NT2/D1 (cell line): ENCODE data around the gene SYNC.
"Not testable (repeated sequence)": the region's sequence is repeated elsewhere in the genome, so short reads cannot be mapped to it uniquely, and the experiment has no call there.

Source experiments
- DNase-seq: peaks from one replicate; pipeline ENCODE4 v3.0.0-alpha.2; 2011; ENCODE audit warnings: low read depth, low spot score
- H3K27me3 ChIP-seq: 2 replicates; pipeline ENCODE4 v1.6.0; 2011; ENCODE audit warnings: mild to moderate bottlenecking; ENCODE audit not compliant: insufficient read length, insufficient read depth
- H3K36me3 ChIP-seq: 2 replicates; pipeline ENCODE4 v1.6.1; 2011; ENCODE audit warnings: mild to moderate bottlenecking, low read length, mixed read lengths; ENCODE audit not compliant: insufficient read depth, insufficient read length
- H3K4me1 ChIP-seq: 2 replicates; pipeline ENCODE4 v1.5.1; 2011; ENCODE audit not compliant: insufficient read depth, insufficient read length
- H3K4me3 ChIP-seq: 2 replicates; pipeline ENCODE4 v1.5.1; 2011; ENCODE audit warnings: low read depth; ENCODE audit not compliant: insufficient read length
- H3K9ac ChIP-seq: 2 replicates; pipeline ENCODE4 v1.6.0; 2011; ENCODE audit warnings: low read depth; ENCODE audit not compliant: insufficient read length
- H3K9me3 ChIP-seq: 2 replicates; pipeline ENCODE4 v1.5.1; 2011; ENCODE audit warnings: mild to moderate bottlenecking, low read length; ENCODE audit not compliant: insufficient read depth
- SUZ12 ChIP-seq: IDR thresholded peaks from 2 replicates; pipeline ENCODE4 v1.6.1; 2011; ENCODE audit not compliant: insufficient read length, insufficient read depth; ENCODE audit errors: extremely low read depth
- YY1 ChIP-seq: IDR thresholded peaks from 2 replicates; pipeline ENCODE4 v1.6.1; 2011; ENCODE audit not compliant: insufficient read length, insufficient read depth
- ZNF274 ChIP-seq: IDR thresholded peaks from 2 replicates; pipeline ENCODE4 v1.6.1; 2011; ENCODE audit warnings: mild to moderate bottlenecking, low read depth, low read length

The SYNC gene

DNA sequence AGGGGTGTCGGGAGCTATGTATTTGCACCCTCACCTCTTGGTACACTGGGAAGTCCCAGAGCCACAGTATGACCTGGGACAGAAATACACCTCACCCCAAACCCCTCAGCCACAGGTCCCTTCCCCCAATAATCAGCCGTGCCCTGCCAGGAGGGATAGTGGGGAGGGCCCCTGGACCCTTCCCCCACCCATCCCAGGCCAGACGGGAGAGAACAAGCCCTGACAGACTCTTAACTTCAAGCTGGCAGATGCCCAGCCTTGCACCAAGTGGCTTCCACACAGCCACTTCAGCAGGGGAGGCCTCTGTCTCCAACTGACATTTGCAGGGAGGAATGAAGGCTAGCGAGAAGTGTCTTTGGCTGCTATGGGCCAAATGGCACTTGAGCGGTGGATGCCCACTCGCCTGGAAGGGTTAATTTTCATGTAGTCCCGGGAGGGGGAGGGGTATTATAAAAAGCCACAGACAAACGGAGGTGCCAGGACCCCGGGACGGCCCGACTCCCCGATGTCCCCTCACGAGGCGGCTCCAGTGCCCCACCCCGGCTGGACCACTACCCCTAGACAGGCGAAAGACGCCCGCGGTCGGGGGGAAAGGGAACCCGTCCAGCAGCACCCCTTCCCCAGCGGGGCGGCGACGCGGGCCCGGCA is 495 bp downstream of the SYNC start:
- peaks cover 24% of the 10 kb centered on the region for H3K4me1 ChIP-seq
- no peaks in the 10 kb centered on the region for H3K36me3 ChIP-seq
- H3K27me3 ChIP-seq: peaks cover 19% of the 10 kb centered on the region
- peak overlapping the region; percentile 63 for H3K4me3 ChIP-seq
- TF ChIP-seq SUZ12 (no peak), ZNF274 (no peak), YY1 (no peak)
- no peak for DNase-seq
- H3K9me3 ChIP-seq: no peaks in the 10 kb centered on the region
- peak overlapping the region; percentile 62 for H3K9ac ChIP-seq

DNA sequence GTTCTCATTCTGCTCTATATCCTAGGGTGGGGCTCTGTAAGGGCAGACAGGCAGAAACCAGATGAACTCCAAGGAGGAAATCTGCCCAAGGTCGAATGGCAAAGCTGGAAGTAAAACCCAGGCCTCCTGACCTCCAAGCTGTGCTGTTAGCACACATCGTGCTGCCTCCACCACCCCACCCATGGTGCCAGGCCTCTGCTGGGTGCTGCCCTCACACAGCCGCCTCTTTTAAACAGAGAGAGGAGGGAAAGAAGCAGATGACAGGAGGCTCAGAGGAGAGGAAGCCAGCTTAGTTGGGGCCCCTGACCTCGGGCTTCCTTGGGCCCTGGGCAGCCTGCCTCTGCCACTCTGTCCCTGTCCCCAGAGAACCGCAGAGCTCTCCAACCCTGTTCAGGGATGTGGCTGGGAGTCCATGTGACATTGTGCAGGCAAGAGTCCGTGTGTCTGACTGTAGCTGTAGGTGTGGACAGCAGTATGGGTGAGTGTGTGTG is 1.1 kb downstream of the SYNC start:
- Histone ChIP-seq H3K4me1 (peaks cover 24% of the 10 kb centered on the region), H3K9me3 (no peaks in the 10 kb centered on the region), H3K4me3 (no peak overlapping the region), H3K27me3 (peaks cover 19% of the 10 kb centered on the region), H3K9ac (peak overlapping the region; percentile 62), H3K36me3 (no peaks in the 10 kb centered on the region)
- TF ChIP-seq YY1: no peak
- no peak for TF ChIP-seq ZNF274
- no peak for TF ChIP-seq SUZ12
- DNase-seq: no peak

DNA sequence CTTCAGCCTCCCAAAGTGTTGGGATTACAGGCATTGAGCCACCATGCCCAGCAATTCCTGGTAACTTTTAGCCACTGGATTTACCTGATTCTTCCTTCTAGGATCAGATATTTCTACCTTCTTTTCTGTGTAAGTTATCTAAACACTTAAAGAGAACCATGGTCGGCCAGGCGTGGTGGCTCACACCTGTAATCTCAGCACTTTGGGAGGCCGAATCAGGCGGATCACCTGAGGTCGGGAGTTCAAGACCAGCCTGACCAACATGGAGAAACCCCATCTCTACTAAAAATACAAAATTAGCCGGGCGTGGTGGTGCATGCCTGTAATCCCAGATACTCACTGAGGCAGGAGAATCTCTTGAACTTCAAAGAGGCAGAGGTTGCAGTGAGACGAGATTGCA is 5.6 kb downstream of the SYNC start:
- peaks cover 26% of the 10 kb centered on the region for H3K36me3 ChIP-seq
- not testable (repeated sequence) for DNase-seq, H3K27me3 ChIP-seq

DNA sequence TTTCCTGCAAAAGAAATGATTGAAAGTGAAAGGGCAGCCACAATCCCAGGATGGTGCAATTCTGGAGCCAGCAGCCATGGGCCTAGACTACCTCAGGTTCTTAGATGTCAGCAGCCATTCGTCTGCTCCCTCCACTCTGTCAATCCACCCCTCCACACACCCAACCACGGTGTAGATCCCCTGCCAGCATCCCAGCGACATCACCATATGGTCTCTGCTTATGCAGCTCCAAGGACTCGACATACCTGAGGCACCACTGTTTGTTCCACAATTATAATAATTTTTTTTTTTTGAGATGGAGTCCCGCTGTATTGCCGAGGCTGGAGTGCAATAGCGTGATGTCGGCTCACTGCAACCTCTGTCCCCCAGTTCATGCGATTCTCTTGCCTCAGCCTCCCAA is 6.5 kb downstream of the SYNC start:
- DNase-seq: no peak

More for the DNA sequence above, 5.6 kb downstream of the SYNC start:
- not testable (repeated sequence) for H3K9ac ChIP-seq, H3K4me3 ChIP-seq, H3K9me3 ChIP-seq
- H3K4me1 ChIP-seq: peaks cover 16% of the 10 kb centered on the region

DNA sequence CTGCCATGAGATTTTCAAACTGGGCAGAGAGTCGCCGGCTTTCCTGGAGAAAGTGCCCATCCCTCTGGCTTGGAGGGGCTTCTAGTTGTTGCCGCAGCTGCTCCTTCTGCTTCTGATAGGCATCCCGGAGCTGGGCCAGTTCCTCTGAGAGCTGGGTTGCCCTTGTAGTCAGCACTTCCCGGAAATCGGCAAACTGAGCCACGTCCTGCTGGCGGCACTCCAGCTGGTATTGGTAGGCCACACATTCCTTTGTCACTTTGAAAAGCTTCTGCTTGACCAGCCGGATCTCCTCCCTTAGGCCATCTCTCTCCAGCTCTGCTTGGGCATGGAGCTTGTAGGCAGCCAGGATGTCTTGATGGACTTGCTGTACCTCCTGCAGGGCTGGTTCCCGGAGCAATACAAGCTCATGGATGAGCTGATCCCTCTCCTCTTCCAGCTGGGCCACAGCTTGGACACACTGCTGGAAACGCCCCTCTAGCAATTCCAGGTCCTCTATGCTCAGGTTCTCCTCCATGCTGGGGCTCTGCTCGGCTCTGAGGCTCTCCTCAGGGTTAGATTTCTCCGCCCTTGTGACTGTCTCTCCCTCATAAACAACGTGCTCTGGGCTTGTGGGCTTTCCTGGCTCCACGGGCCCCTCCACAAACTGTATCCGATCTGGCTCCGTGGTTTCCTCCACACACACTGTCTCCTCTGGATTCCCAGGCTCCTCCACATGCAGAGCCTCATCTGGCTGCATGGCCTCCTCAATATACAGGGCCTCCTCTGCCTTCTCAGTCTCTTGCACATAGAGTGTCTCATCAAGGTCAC is 7.3 kb downstream of the SYNC start:
- H3K27me3 ChIP-seq: no peaks in the 10 kb centered on the region
- no peak overlapping the region for H3K9ac ChIP-seq
- TF ChIP-seq YY1: no peak
- no peak for TF ChIP-seq SUZ12
- no peak for TF ChIP-seq ZNF274
- H3K36me3 ChIP-seq: peaks cover 26% of the 10 kb centered on the region
- H3K9me3 ChIP-seq: no peaks in the 10 kb centered on the region
- H3K4me3 ChIP-seq: no peak overlapping the region
- H3K4me1 ChIP-seq: peaks cover 8% of the 10 kb centered on the region
- no peak for DNase-seq

More for the DNA sequence above, 6.5 kb downstream of the SYNC start:
- Histone ChIP-seq H3K4me1 (peaks cover 8% of the 10 kb centered on the region), H3K27me3 (no peaks in the 10 kb centered on the region), H3K9ac (no peak overlapping the region), H3K4me3 (no peak overlapping the region), H3K9me3 (no peaks in the 10 kb centered on the region), H3K36me3 (peaks cover 26% of the 10 kb centered on the region)
- TF ChIP-seq SUZ12 (no peak), ZNF274 (no peak)

DNA sequence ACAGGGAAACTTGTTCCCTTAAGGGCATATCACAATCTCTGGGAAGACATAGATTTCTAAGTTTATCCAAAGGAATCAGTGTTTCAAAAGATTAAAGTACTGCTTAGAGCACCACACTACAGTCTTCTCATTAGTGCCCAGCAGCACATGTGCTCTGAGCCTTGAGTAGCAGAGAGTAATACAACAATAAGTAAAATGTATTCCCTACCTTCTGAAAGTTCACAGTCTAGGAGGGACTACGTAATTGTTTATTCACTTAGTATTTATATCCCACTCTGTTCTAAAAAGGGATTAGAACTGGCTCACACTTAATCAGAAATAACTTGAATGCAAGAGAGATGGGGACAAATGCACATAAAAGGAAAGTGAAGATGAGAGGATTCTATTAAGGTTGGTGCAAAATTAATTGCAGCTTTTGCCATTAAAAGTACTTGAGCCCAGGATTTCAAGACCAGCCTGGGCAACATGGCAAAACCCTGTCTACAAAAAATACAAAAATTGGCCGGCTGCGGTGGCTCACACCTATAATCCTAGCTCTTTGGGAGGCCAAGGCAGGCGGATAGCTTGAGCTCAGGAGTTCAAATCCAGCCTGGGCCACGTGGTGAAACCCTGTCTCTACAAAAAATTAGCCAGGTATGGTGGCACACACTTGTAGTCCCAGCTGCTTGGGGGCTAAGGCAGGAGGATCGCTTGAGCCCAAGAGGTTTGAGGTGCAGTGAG is 9.0 kb downstream of the SYNC start:
- no peak for DNase-seq
- H3K9me3 ChIP-seq: no peaks in the 10 kb centered on the region
- peaks cover 8% of the 10 kb centered on the region for H3K4me1 ChIP-seq
- peaks cover 26% of the 10 kb centered on the region for H3K36me3 ChIP-seq
- no peak overlapping the region for H3K9ac ChIP-seq
- H3K27me3 ChIP-seq: no peaks in the 10 kb centered on the region
- no peak overlapping the region for H3K4me3 ChIP-seq
- TF ChIP-seq ZNF274: no peak
- no peak for TF ChIP-seq SUZ12
- no peak for TF ChIP-seq YY1

DNA sequence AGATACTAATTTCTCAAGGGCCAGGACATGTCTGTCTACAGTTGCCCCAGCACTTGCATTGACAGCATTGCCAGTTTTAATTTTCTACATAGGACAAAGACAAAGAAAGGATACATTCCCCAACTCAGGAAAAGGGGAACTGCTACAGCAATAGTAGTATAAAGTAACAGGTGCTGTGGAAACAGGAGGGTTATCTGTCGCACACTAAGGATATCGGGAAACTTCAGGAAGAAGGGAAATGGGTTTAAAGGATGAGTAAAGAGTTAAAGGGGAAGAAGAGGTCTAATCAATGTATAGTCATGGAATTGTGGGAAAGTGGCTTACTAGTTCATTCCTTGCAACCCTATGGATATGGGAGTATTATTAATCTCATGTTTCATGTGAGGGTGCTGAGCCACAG is 16.2 kb downstream of the SYNC start:
- Histone ChIP-seq H3K4me1 (no peaks in the 10 kb centered on the region), H3K9me3 (no peaks in the 10 kb centered on the region), H3K9ac (no peak overlapping the region), H3K27me3 (no peaks in the 10 kb centered on the region), H3K36me3 (peaks cover 53% of the 10 kb centered on the region), H3K4me3 (no peak overlapping the region)
- DNase-seq: no peak
- no peak for TF ChIP-seq YY1
- TF ChIP-seq SUZ12: no peak
- TF ChIP-seq ZNF274: no peak
